GM12878 (cell line): ENCODE data around the gene SRSF10. TPM values are rescaled to one million over a fixed set of nuclear protein-coding genes. Genes with fewer than 3 reads are reported as not detected.

ENCODE experiments used
- BHLHE40 ChIP-seq, 2 experiments: fragments of 450-650 bp in 1 of 2; IDR thresholded peaks; 2 replicates each; pipeline ENCODE4 v1.6.1; 2011 to 2017; ENCODE audit warnings: low read depth in 2 of 2, borderline replicate concordance in 1 of 2, improper control_type of control experiment in 1 of 2, low read length in 1 of 2, mild to moderate bottlenecking in 1 of 2
- BRCA1 ChIP-seq: IDR thresholded peaks from 2 replicates; pipeline ENCODE4 v1.6.1; 2011; ENCODE audit warnings: low read depth, low read length, improper control_type of control experiment
- CBX5 ChIP-seq: sonication (generic); IDR thresholded peaks from 2 replicates; pipeline ENCODE4 v1.6.1; 2016; ENCODE audit warnings: low read depth, moderate library complexity, mild to moderate bottlenecking, inconsistent platforms
- CTCF ChIP-seq, 3 experiments: IDR thresholded peaks in 2 of 3; conservative IDR thresholded peaks in 1 of 3; 2 replicates each; pipeline ENCODE4 v1.5.1; 2011; ENCODE audit warnings: low read depth in 3 of 3, low read length in 3 of 3, mild to moderate bottlenecking in 3 of 3, control low read depth in 2 of 3, moderate library complexity in 2 of 3, inconsistent platforms in 1 of 3, mixed read lengths in 1 of 3; ENCODE audit not compliant: control insufficient read depth in 2 of 3, insufficient read depth in 1 of 3; ENCODE audit errors: extremely low read depth in 1 of 3
- E2F8 ChIP-seq: fragments of 450-650 bp; IDR thresholded peaks from 2 replicates; pipeline ENCODE4 v1.6.1; 2018; ENCODE audit warnings: mild to moderate bottlenecking, low read depth, moderate library complexity; ENCODE audit not compliant: partially characterized antibody
- FOS ChIP-seq: IDR thresholded peaks from 3 replicates; pipeline ENCODE4 v1.6.1; 2011; ENCODE audit warnings: borderline replicate concordance; ENCODE audit not compliant: insufficient read length; ENCODE audit errors: extremely low read depth
- IKZF1 ChIP-seq: fragments of 450-650 bp; conservative IDR thresholded peaks from 2 replicates; pipeline ENCODE4 v1.6.1; 2017; ENCODE audit warnings: antibody characterized with exemption, mild to moderate bottlenecking
- IKZF2 ChIP-seq, 2 experiments: fragments of 450-650 bp; IDR thresholded peaks; 2 replicates each; pipeline ENCODE4 v1.6.1; 2017; ENCODE audit warnings: mild to moderate bottlenecking in 2 of 2, moderate library complexity in 2 of 2
- IRF3 ChIP-seq: fragments of 450-650 bp; IDR thresholded peaks from 2 replicates; pipeline ENCODE4 v1.6.1; 2014; ENCODE audit warnings: mild to moderate bottlenecking
- MEF2B ChIP-seq: fragments of 450-650 bp; IDR thresholded peaks from 2 replicates; pipeline ENCODE4 v1.6.1; 2018; ENCODE audit warnings: mild to moderate bottlenecking, moderate library complexity; ENCODE audit not compliant: partially characterized antibody, poor library complexity, severe bottlenecking
- MTA2 ChIP-seq: fragments of 450-650 bp; IDR thresholded peaks from 2 replicates; pipeline ENCODE4 v1.6.1; 2016; ENCODE audit warnings: low read depth, mild to moderate bottlenecking, moderate library complexity
- PAX5 ChIP-seq: IDR thresholded peaks from 2 replicates; pipeline ENCODE4 v1.6.1; 2011; ENCODE audit warnings: low read depth, low read length, borderline replicate concordance
- RFX5 ChIP-seq: IDR thresholded peaks from 2 replicates; pipeline ENCODE4 v1.6.1; 2011; ENCODE audit warnings: low read depth, low read length, improper control_type of control experiment
- SMC3 ChIP-seq: IDR thresholded peaks from 2 replicates; pipeline ENCODE4 v1.6.1; 2011; ENCODE audit warnings: low read length, improper control_type of control experiment, borderline replicate concordance
- SREBF2 ChIP-seq: IDR thresholded peaks from 2 replicates; pipeline ENCODE4 v1.6.1; 2012; ENCODE audit warnings: mild to moderate bottlenecking, low read length
- STAT1 ChIP-seq: fragments of 450-650 bp; conservative IDR thresholded peaks from 2 replicates; pipeline ENCODE4 v1.6.1; 2014; ENCODE audit warnings: antibody characterized with exemption, mild to moderate bottlenecking
- STAT3 ChIP-seq: IDR thresholded peaks from 2 replicates; pipeline ENCODE4 v1.6.1; 2011; ENCODE audit warnings: low read depth, low read length, improper control_type of control experiment
- polyA plus RNA-seq, 11 experiments: library from polyadenylated mRNA; depleted of rRNA in 4 of 11; unstranded in 6 of 11; stranded (reverse) in 5 of 11; fragments of >200 nt; fragmentation: Nextera tagmentation in 4 of 11; fragmentation: Illumina TruSeq in 1 of 11; extraction: Ambion mirVana in 4 of 11; extraction: Trizol in 1 of 11; gene quantifications; 1 replicate in 1 of 11; 2 replicates in 10 of 11; pipeline versions ENCODE4 v1.2.1 to v1.2.3, GENCODE V29; 2011 to 2016; ENCODE audit warnings: inconsistent platforms in 2 of 11, missing spikeins in 2 of 11, low read depth in 1 of 11
- total RNA-seq, 4 experiments: library from RNA; depleted of rRNA in 3 of 4; stranded (reverse); fragments of >200 nt in 3 of 4; fragmentation: Illumina TruSeq in 1 of 4; extraction: Trizol in 1 of 4; gene quantifications; 2 replicates each; pipeline versions ENCODE4 v1.2.1 to v1.2.3, GENCODE V29; 2013 to 2021
- TF ChIP-seq, protein P1 (sequence below): fragments of 450-650 bp; IDR thresholded peaks from 2 replicates; pipeline ENCODE4 v1.6.1; 2017; ENCODE audit warnings: mild to moderate bottlenecking, low read depth, inconsistent platforms; ENCODE audit not compliant: poor library complexity, severe bottlenecking

The SRSF10 gene
- total and polyA plus RNA-seq, 10 of the 15 experiments (the other 5 are each of a cell fraction or from before 2014, with no cell fraction given), result 157 to 279 (median 222) TPM

- TF ChIP-seq, protein P1, sequence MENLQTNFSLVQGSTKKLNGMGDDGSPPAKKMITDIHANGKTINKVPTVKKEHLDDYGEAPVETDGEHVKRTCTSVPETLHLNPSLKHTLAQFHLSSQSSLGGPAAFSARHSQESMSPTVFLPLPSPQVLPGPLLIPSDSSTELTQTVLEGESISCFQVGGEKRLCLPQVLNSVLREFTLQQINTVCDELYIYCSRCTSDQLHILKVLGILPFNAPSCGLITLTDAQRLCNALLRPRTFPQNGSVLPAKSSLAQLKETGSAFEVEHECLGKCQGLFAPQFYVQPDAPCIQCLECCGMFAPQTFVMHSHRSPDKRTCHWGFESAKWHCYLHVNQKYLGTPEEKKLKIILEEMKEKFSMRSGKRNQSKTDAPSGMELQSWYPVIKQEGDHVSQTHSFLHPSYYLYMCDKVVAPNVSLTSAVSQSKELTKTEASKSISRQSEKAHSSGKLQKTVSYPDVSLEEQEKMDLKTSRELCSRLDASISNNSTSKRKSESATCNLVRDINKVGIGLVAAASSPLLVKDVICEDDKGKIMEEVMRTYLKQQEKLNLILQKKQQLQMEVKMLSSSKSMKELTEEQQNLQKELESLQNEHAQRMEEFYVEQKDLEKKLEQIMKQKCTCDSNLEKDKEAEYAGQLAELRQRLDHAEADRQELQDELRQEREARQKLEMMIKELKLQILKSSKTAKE, result peak; percentile 69
- no peak for TF ChIP-seq SREBF2
- TF ChIP-seq IKZF1, result peak; percentile 85
- TF ChIP-seq STAT1, result 0 out of 2 replicates have a peak, but pooled peaks have one; percentile 65
- 0 out of 2 replicates have a peak, but pooled peaks have one; percentile 24 for TF ChIP-seq PAX5
- no peak for TF ChIP-seq BRCA1
- TF ChIP-seq RFX5, result no peak
- TF ChIP-seq CBX5, result no peak
- no peak for TF ChIP-seq E2F8
- peak; percentile 30 to 51; a peak in 1 of 4 replicates for TF ChIP-seq BHLHE40 (IDR thresholded peaks at IDR 0.05; ENCODE audit: borderline replicate concordance in 1 of 2, low read depth in 2 of 2, low read length in 1 of 2)
- peak; percentile 26 for TF ChIP-seq FOS
- TF ChIP-seq IRF3, result no peak
- TF ChIP-seq SMC3, result peak; percentile 90
- peak; percentile 79 to 83; a peak in 3 of 4 replicates for TF ChIP-seq IKZF2 (IDR thresholded peaks at IDR 0.05)
- TF ChIP-seq MTA2, result no peak
- TF ChIP-seq MEF2B, result peak; percentile 94
- TF ChIP-seq STAT3, result no peak
- TF ChIP-seq CTCF (IDR thresholded peaks at IDR 0.05 in 2 of 3, conservative IDR thresholded peaks at IDR 0.05 in 1 of 3; ENCODE audit: control insufficient read depth in 2 of 3, extremely low read depth in 1 of 3, insufficient read depth in 1 of 3, low read depth in 3 of 3, low read length in 3 of 3), result peak; percentile 86 to 94 (median 88)
Measured at GRCh38 chr1:23916209-23917131, 63.7 kb downstream of the SRSF10 start (continued).
